Astrocyte (in vitro differentiated cells and primary cell): ENCODE data around the gene ACTRT2. TPM values are rescaled to one million over a fixed set of nuclear protein-coding genes. Genes with fewer than 3 reads are reported as not detected.

Experiments used
- DNase-seq: peaks from one replicate; pipeline ENCODE4 v3.0.0-alpha.2; 2010; ENCODE audit warnings: low read depth
- FAIRE-seq: peaks from 2 replicates; lab custom pipeline; 2011; peaks lifted over from hg19 to GRCh38; lab: Jason Lieb, UNC
- H2AFZ ChIP-seq: 2 replicates; pipeline ENCODE4 v1.6.0; 2012; ENCODE audit warnings: low read depth, low read length, inconsistent platforms
- H3K27ac ChIP-seq: 2 replicates; pipeline ENCODE4 v1.5.1; 2011; ENCODE audit warnings: low read depth, low read length, inconsistent platforms
- H3K27me3 ChIP-seq: 2 replicates; pipeline ENCODE4 v1.6.0; 2011; ENCODE audit warnings: low read length, inconsistent platforms; ENCODE audit not compliant: insufficient read depth
- H3K36me3 ChIP-seq: 2 replicates; pipeline ENCODE4 v1.5.1; 2011; ENCODE audit warnings: low read length, inconsistent platforms; ENCODE audit not compliant: insufficient read depth
- H3K4me1 ChIP-seq: 2 replicates; pipeline ENCODE4 v1.5.1; 2011; ENCODE audit warnings: low read length, inconsistent platforms; ENCODE audit not compliant: insufficient read depth
- H3K4me2 ChIP-seq: 2 replicates; pipeline ENCODE4 v1.6.0; 2012; ENCODE audit warnings: low read length, inconsistent platforms
- H3K4me3 ChIP-seq: 2 replicates; pipeline ENCODE4 v1.5.1; 2011; ENCODE audit warnings: low read depth, mild to moderate bottlenecking, low read length, inconsistent platforms; ENCODE audit not compliant: insufficient read depth
- H3K79me2 ChIP-seq: 2 replicates; pipeline ENCODE4 v1.6.0; 2012; ENCODE audit warnings: mild to moderate bottlenecking, low read length, inconsistent platforms; ENCODE audit not compliant: insufficient read depth
- H3K9ac ChIP-seq: 2 replicates; pipeline ENCODE4 v1.6.0; 2012; ENCODE audit warnings: mild to moderate bottlenecking, low read length, inconsistent platforms
- H3K9me3 ChIP-seq: 2 replicates; pipeline ENCODE4 v1.5.1; 2012; ENCODE audit warnings: low read depth, mild to moderate bottlenecking, low read length, inconsistent platforms; ENCODE audit not compliant: insufficient read depth
- H4K20me1 ChIP-seq: 2 replicates; pipeline ENCODE4 v1.6.0; 2012; ENCODE audit warnings: low read length, inconsistent platforms; ENCODE audit not compliant: insufficient read depth
- H3K27ac Mint-ChIP-seq: one replicate; pipeline ENCODE4 v1.8.0; 2021; ENCODE audit warnings: mild to moderate bottlenecking, mixed read lengths; ENCODE audit not compliant: unreplicated experiment
- H3K27me3 Mint-ChIP-seq: one replicate; pipeline ENCODE4 v1.8.0; 2021; ENCODE audit warnings: low read depth, mixed read lengths; ENCODE audit not compliant: unreplicated experiment
- H3K36me3 Mint-ChIP-seq: one replicate; pipeline ENCODE4 v1.8.0; 2021; ENCODE audit warnings: low read depth, mixed read lengths; ENCODE audit not compliant: unreplicated experiment
- H3K4me1 Mint-ChIP-seq: one replicate; pipeline ENCODE4 v1.8.0; 2021; ENCODE audit warnings: low read depth, mixed read lengths; ENCODE audit not compliant: unreplicated experiment
- H3K4me3 Mint-ChIP-seq: one replicate; pipeline ENCODE4 v1.8.0; 2021; ENCODE audit warnings: mild to moderate bottlenecking, moderate library complexity, mixed read lengths; ENCODE audit not compliant: unreplicated experiment
- H3K9me3 Mint-ChIP-seq: one replicate; pipeline ENCODE4 v1.8.0; 2021; ENCODE audit warnings: mild to moderate bottlenecking, mixed read lengths; ENCODE audit not compliant: unreplicated experiment
- EZH2 ChIP-seq: IDR thresholded peaks from 2 replicates; pipeline ENCODE4 v1.6.1; 2012; ENCODE audit warnings: mild to moderate bottlenecking, low read length, inconsistent platforms; ENCODE audit not compliant: insufficient read depth
- total RNA-seq: library from RNA; stranded (reverse); gene quantifications from 2 replicates; pipeline ENCODE4 v1.2.1, GENCODE V29; 2021
- TF ChIP-seq, protein P1 (sequence below): IDR thresholded peaks from 2 replicates; pipeline ENCODE4 v1.5.1; 2011; ENCODE audit warnings: low read depth, mild to moderate bottlenecking, inconsistent platforms, low read length, moderate library complexity; ENCODE audit not compliant: insufficient read depth

The ACTRT2 gene
- total RNA-seq, 1 donor from 2014 or later = not detected

DNA sequence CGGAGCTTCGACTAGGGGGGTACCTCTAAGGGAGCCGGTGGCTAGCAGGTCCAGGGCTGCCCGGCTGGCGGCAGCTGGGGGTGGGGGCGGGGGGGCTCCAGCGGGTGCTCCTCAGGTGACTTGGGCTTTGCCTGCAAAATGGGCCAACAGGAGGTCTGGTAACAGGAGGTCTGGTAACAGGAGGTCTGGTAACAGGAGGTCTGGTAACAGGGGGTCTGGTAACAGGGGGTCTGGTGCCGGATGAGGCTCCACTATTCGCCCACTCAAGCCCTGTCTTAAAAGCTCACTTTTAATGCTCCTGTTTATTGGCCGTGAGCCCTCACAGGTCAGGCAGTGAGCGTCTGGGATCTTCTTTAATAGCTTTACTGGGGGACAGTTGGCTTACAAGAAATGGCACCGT lies 40.4 kb upstream of the ACTRT2 start:
- Mint-ChIP-seq H3K27ac (no peak overlapping the region), H3K36me3 (no peaks in the 10 kb centered on the region), H3K4me3 (no peak overlapping the region), H3K9me3 (no peaks in the 10 kb centered on the region), H3K27me3 (peaks cover 10% of the 10 kb centered on the region), H3K4me1 (no peaks in the 10 kb centered on the region)
- Histone ChIP-seq H3K27me3 (no peaks in the 10 kb centered on the region), H3K36me3 (no peaks in the 10 kb centered on the region), H3K4me3 (no peak overlapping the region), H3K79me2 (no peaks in the 10 kb centered on the region), H3K9me3 (no peaks in the 10 kb centered on the region), H3K27ac (no peak overlapping the region), H3K4me2 (no peak overlapping the region), H4K20me1 (no peaks in the 10 kb centered on the region), H2AFZ (no peak overlapping the region), H3K4me1 (no peaks in the 10 kb centered on the region), H3K9ac (no peak overlapping the region)
- FAIRE-seq (no peak), DNase-seq (no peak)
- TF ChIP-seq, protein P1, sequence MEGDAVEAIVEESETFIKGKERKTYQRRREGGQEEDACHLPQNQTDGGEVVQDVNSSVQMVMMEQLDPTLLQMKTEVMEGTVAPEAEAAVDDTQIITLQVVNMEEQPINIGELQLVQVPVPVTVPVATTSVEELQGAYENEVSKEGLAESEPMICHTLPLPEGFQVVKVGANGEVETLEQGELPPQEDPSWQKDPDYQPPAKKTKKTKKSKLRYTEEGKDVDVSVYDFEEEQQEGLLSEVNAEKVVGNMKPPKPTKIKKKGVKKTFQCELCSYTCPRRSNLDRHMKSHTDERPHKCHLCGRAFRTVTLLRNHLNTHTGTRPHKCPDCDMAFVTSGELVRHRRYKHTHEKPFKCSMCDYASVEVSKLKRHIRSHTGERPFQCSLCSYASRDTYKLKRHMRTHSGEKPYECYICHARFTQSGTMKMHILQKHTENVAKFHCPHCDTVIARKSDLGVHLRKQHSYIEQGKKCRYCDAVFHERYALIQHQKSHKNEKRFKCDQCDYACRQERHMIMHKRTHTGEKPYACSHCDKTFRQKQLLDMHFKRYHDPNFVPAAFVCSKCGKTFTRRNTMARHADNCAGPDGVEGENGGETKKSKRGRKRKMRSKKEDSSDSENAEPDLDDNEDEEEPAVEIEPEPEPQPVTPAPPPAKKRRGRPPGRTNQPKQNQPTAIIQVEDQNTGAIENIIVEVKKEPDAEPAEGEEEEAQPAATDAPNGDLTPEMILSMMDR = no peak
- TF ChIP-seq EZH2 = no peak

DNA sequence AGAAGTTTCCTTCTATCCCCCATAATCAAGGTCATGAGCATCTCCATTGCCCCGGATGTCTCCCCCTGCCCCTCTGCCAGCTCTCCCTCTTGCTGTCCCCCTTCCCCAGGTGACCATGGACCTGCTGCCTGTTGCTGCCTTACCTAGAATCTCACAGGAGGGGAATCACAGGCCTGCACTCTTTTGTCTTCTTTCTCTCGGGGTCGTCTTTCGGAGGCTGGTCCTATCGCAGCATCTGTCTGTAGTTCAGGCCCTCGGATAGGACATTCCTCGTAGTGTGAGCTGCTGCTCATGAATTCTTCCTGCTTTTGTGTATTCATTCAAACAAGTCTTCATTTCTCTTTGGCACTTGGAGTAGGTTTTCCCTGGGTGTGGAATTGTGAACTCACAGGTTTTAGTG lies 39.9 kb upstream of the ACTRT2 start:
- H3K36me3 Mint-ChIP-seq = no peaks in the 10 kb centered on the region
- FAIRE-seq (no peak), DNase-seq (no peak)
- Histone ChIP-seq H3K9me3 (no peaks in the 10 kb centered on the region), H3K4me1 (no peaks in the 10 kb centered on the region), H2AFZ (no peak overlapping the region), H3K9ac (no peak overlapping the region), H3K4me3 (no peak overlapping the region), H3K27ac (no peak overlapping the region), H3K27me3 (no peaks in the 10 kb centered on the region), H3K36me3 (no peaks in the 10 kb centered on the region), H3K4me2 (no peak overlapping the region), H3K79me2 (no peaks in the 10 kb centered on the region), H4K20me1 (no peaks in the 10 kb centered on the region)
- no peak overlapping the region for H3K4me3 Mint-ChIP-seq
- H3K9me3 Mint-ChIP-seq = no peaks in the 10 kb centered on the region
- no peaks in the 10 kb centered on the region for H3K4me1 Mint-ChIP-seq
- peaks cover 10% of the 10 kb centered on the region for H3K27me3 Mint-ChIP-seq
- H3K27ac Mint-ChIP-seq = no peak overlapping the region
- no peak for TF ChIP-seq EZH2
- TF ChIP-seq, protein P1 = no peak

DNA sequence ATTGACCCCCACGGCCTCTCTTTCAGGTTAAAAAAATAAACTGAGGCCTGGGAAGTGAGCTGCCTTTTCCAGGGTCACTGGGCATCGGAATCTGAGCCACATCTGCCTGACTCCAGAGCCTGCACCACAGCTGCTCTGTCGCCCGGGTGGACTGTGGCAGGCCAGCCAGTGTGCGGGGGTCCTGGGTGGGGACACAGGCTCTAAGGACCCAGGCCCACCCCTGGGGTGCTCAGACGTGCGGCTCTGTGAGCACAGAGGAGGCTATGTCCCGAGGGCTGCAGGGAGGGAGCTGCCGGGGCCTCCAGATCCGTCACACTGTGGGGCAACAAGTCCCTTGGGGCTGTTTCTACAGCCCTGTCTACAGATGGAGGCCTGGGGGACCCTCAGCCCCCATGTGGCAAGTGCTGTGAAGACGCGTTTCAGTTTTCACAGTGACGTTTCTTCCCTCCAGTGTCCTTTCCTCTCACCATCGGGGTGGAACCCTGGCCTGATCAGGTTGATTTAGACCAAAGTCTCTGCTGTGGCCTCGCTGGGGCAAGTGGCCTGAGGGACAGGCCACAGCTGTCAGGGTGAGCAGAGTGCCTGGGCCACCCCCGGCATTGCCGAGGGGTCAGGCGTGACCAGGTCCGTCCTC lies 39.2 kb upstream of the ACTRT2 start:
- no peak for FAIRE-seq
- H3K4me1 ChIP-seq = no peaks in the 10 kb centered on the region
- H3K4me2 ChIP-seq = no peak overlapping the region
- no peak overlapping the region for H2AFZ ChIP-seq
- TF ChIP-seq EZH2 = no peak
- TF ChIP-seq, protein P1 = no peak
- no peaks in the 10 kb centered on the region for H3K9me3 Mint-ChIP-seq
- no peak overlapping the region for H3K27ac Mint-ChIP-seq
- H3K27me3 ChIP-seq = no peaks in the 10 kb centered on the region
- no peak overlapping the region for H3K27ac ChIP-seq
- H3K4me1 Mint-ChIP-seq = no peaks in the 10 kb centered on the region
- H3K9me3 ChIP-seq = no peaks in the 10 kb centered on the region
- no peaks in the 10 kb centered on the region for H3K36me3 Mint-ChIP-seq
- H3K36me3 ChIP-seq = no peaks in the 10 kb centered on the region
- no peak for DNase-seq
- H3K4me3 Mint-ChIP-seq = no peak overlapping the region
- no peaks in the 10 kb centered on the region for H3K79me2 ChIP-seq
- no peak overlapping the region for H3K9ac ChIP-seq
- H3K4me3 ChIP-seq = no peak overlapping the region
- peaks cover 10% of the 10 kb centered on the region for H3K27me3 Mint-ChIP-seq
- H4K20me1 ChIP-seq = no peaks in the 10 kb centered on the region
